ENCODE data around the gene FBXW8.

DNA sequence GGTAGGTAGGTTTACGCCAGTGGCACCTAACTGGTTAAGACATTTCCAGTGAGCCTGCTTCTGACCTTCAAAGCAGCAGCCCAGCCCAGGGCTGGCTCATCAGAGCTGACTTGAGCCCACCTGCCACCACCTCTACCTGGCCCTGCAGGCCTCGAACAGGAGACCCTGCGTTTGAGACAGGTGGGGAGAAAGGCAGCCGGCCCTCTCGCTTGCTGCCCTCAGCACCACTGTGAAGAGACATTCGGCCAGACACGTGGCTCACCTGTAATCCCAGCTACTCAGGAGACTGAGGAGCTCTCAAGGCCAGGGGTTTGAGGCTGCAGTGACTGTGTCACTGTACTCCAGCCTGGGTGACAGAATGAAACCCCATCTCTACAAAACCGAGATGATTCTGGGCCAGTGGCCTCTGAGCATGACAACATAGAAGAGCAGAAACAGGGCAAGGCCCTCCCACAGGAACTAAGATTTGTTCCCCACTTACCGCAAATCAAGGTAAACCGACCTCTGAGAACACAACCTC, 114.3 kb downstream of the FBXW8 start:
- TF ChIP-seq, protein P1, sequence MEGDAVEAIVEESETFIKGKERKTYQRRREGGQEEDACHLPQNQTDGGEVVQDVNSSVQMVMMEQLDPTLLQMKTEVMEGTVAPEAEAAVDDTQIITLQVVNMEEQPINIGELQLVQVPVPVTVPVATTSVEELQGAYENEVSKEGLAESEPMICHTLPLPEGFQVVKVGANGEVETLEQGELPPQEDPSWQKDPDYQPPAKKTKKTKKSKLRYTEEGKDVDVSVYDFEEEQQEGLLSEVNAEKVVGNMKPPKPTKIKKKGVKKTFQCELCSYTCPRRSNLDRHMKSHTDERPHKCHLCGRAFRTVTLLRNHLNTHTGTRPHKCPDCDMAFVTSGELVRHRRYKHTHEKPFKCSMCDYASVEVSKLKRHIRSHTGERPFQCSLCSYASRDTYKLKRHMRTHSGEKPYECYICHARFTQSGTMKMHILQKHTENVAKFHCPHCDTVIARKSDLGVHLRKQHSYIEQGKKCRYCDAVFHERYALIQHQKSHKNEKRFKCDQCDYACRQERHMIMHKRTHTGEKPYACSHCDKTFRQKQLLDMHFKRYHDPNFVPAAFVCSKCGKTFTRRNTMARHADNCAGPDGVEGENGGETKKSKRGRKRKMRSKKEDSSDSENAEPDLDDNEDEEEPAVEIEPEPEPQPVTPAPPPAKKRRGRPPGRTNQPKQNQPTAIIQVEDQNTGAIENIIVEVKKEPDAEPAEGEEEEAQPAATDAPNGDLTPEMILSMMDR (conservative IDR thresholded peaks at IDR 0.05) = no peak
- TF ChIP-seq ZFX (IDR thresholded peaks at IDR 0.05) = no peak
